ENCODE results near the gene AGPAT2.

DNA sequence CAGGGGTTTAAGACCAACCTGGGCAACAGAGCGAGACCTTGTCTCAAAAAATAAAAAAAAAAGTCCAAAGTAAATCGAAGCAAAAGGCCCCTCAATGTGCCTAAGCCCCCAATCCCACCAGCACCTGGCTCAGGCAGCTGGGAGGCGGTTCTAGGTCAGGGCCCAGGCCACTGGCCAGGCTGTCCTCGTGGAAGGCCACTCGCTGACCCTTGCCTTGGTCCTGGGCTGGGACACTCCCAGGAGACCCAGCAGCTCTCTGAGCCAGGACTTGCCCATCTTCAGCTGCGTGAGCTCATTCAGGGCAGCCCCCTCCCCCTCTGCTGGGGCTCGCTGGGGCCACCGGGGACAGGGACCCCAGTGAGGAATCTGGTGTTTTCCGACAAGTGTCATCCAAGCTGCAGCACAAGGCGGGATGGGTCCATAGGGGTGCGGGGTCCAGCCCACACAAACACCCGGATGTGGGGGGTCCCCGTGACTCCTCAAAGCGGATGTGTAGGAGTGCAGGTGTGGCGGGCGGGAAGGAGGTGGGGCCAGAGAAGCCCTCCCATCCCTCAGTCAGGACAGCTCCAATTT, 4.0 kb downstream of the AGPAT2 start:
- TF ChIP-seq, protein P1, sequence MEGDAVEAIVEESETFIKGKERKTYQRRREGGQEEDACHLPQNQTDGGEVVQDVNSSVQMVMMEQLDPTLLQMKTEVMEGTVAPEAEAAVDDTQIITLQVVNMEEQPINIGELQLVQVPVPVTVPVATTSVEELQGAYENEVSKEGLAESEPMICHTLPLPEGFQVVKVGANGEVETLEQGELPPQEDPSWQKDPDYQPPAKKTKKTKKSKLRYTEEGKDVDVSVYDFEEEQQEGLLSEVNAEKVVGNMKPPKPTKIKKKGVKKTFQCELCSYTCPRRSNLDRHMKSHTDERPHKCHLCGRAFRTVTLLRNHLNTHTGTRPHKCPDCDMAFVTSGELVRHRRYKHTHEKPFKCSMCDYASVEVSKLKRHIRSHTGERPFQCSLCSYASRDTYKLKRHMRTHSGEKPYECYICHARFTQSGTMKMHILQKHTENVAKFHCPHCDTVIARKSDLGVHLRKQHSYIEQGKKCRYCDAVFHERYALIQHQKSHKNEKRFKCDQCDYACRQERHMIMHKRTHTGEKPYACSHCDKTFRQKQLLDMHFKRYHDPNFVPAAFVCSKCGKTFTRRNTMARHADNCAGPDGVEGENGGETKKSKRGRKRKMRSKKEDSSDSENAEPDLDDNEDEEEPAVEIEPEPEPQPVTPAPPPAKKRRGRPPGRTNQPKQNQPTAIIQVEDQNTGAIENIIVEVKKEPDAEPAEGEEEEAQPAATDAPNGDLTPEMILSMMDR (IDR thresholded peaks at IDR 0.05): no peak
- TF ChIP-seq POLR2A (IDR thresholded peaks at IDR 0.05): no peak
- no peak for TF ChIP-seq EP300 (IDR thresholded peaks at IDR 0.05)

Data from gastroesophageal sphincter (tissue), 3 donors.